Left lung (tissue), 10 donors: ENCODE measurements around the gene AKIP1. TPM values are rescaled to one million over a fixed set of nuclear protein-coding genes. Genes with fewer than 3 reads are reported as not detected.

Experiments used
- ATAC-seq: fragments of 200-7000 bp; cut with Tn5 transposase; one replicate; pipeline ENCODE4 v1.9.1; 2020; ENCODE audit warnings: moderate library complexity
- DNase-seq, 4 donors: peaks; one replicate each; pipeline ENCODE4 v3.0.0-alpha.2; 2013 to 2020
- H3K27ac ChIP-seq, 2 donors: fragments of 200-600 bp; sonication (generic) in 1 of 2; one replicate each; pipeline versions ENCODE4 v1.5.0 to v1.8.0; 2020 to 2021
- H3K27me3 ChIP-seq, 2 donors: fragments of 200-600 bp; sonication (generic) in 1 of 2; one replicate each; pipeline versions ENCODE4 v1.5.0 to v1.8.0; 2020 to 2021
- H3K36me3 ChIP-seq, 2 donors: fragments of 200-600 bp; sonication (generic) in 1 of 2; one replicate each; pipeline versions ENCODE4 v1.5.0 to v1.8.0; 2020 to 2021
- H3K4me1 ChIP-seq, 2 donors: fragments of 200-600 bp; one replicate each; pipeline ENCODE4 v1.8.0; 2021
- H3K4me3 ChIP-seq, 2 donors: fragments of 200-600 bp; sonication (generic) in 1 of 2; one replicate each; pipeline versions ENCODE4 v1.5.0 to v1.8.0; 2020 to 2021; ENCODE audit warnings: mild to moderate bottlenecking in 1 of 2
- H3K9me3 ChIP-seq, 2 donors: fragments of 200-600 bp; sonication (generic) in 1 of 2; one replicate each; pipeline versions ENCODE4 v1.5.0 to v1.8.0; 2020 to 2021
- CTCF ChIP-seq, 2 donors: fragments of 200-600 bp; sonication (generic) in 1 of 2; IDR thresholded peaks; one replicate each; pipeline versions ENCODE4 v1.5.0 to v1.8.0; 2021; ENCODE audit warnings: antibody characterized with exemption in 2 of 2
- intact Hi-C, 2 donors: fragments of 100-400 bp; cut with DNase I; formaldehyde crosslinking; loops; one replicate each; pipeline versions ENCODE4 v1.11.2 to v1.14.2; 2022
- polyA plus RNA-seq, 6 donors: library from polyadenylated mRNA; unstranded; fragments of 120-200 nt; gene quantifications; one replicate each; pipeline ENCODE4 v1.2.1, GENCODE V29; 2013; ENCODE audit not compliant: insufficient read length in 6 of 6
- total RNA-seq, 2 donors: library from RNA; stranded (reverse); fragmentation: NEBNext Ultra II Directional; extraction: Animal tissue kit (Norgen Biotek cat#: 25700); gene quantifications; one replicate each; pipeline ENCODE4 v1.2.1, GENCODE V29; 2021
- donor health status: DM: no; HTN: yes; CAD: no.
- donor health status: DM: no; HTN: no; CAD: no.

AKIP1 gene
- total and polyA plus RNA-seq, 8 donors = 20.1 to 29.1 (median 22.5) TPM

- no peaks in the 10 kb centered on the region for H3K9me3 ChIP-seq
- DNase-seq = no peak
- H3K27ac ChIP-seq = no peak overlapping the region
- H3K36me3 ChIP-seq = no peaks in the 10 kb centered on the region
- no peak overlapping the region for H3K4me3 ChIP-seq
- no peaks in the 10 kb centered on the region for H3K27me3 ChIP-seq
- intact Hi-C loops = no loop called here
- peaks cover 0 to 3% of the 10 kb centered on the region in 2 donors for H3K4me1 ChIP-seq
- no peak for ATAC-seq
- no peak for TF ChIP-seq CTCF (IDR thresholded peaks at IDR 0.05)
Observed at GRCh38 chr11:8937659-8938058, 26.7 kb downstream of the AKIP1 start.

GRCh38 chr11:8941341-8942103, 30.5 kb downstream of the AKIP1 start:
- DNase-seq (no peak), ATAC-seq (no peak)
- no peak overlapping the region for H3K4me3 ChIP-seq
- intact Hi-C loops = no loop called here
- TF ChIP-seq CTCF (IDR thresholded peaks at IDR 0.05) = no peak
- no peak overlapping the region for H3K27ac ChIP-seq
- no peaks in the 10 kb centered on the region for H3K27me3 ChIP-seq
- H3K4me1 ChIP-seq = no peaks in the 10 kb centered on the region
- no peaks in the 10 kb centered on the region for H3K9me3 ChIP-seq
- no peaks in the 10 kb centered on the region for H3K36me3 ChIP-seq

- intact Hi-C loops = no loop called here
- Histone ChIP-seq H3K4me3 (no peak within 1 kb of the TSS), H3K27ac (no peak within 1 kb of the TSS), H3K4me1 (no peaks in the 10 kb centered on the region), H3K9me3 (no peaks in the 10 kb centered on the region), H3K27me3 (no peaks in the 10 kb centered on the region), H3K36me3 (peaks cover 0 to 8% of the 10 kb centered on the region in 2 donors)
- DNase-seq = no peak
- no peak for TF ChIP-seq CTCF (IDR thresholded peaks at IDR 0.05)
- no peak for ATAC-seq
Observed at GRCh38 chr11:8942518-8943066, 31.6 kb downstream of the AKIP1 start, which contains the start of gene ASCL3. Gene ASCL3, minus strand, starts transcription at chr11:8943016. Its CDS starts 4,855 bp downstream, at chr11:8938161.

GRCh38 chr11:8947230-8947943, 36.4 kb downstream of the AKIP1 start:
- Histone ChIP-seq H3K27me3 (no peaks in the 10 kb centered on the region), H3K9me3 (no peaks in the 10 kb centered on the region), H3K27ac (no peak overlapping the region), H3K4me3 (no peak overlapping the region), H3K36me3 (peaks cover 0 to 55% of the 10 kb centered on the region in 2 donors), H3K4me1 (no peaks in the 10 kb centered on the region)
- intact Hi-C loops = no loop called here
- DNase-seq (no peak), ATAC-seq (no peak)
- TF ChIP-seq CTCF (IDR thresholded peaks at IDR 0.05) = no peak

GRCh38 chr11:8948886-8949285, 37.9 kb downstream of the AKIP1 start:
- no peak for ATAC-seq

More at GRCh38 chr11:8948886-8949285, 37.9 kb downstream of the AKIP1 start:
- DNase-seq = no peak
- no peak overlapping the region for H3K27ac ChIP-seq
- H3K9me3 ChIP-seq = no peaks in the 10 kb centered on the region
- no peaks in the 10 kb centered on the region for H3K27me3 ChIP-seq
- no peak for TF ChIP-seq CTCF (IDR thresholded peaks at IDR 0.05)
- H3K36me3 ChIP-seq = peaks cover 0 to 70% of the 10 kb centered on the region in 2 donors
- no peaks in the 10 kb centered on the region for H3K4me1 ChIP-seq
- H3K4me3 ChIP-seq = no peak overlapping the region
- intact Hi-C loops = no loop called here
